Smooth muscle cell (in vitro differentiated cells): ENCODE measurements around the gene ERF. TPM values are rescaled to one million over a fixed set of nuclear protein-coding genes. Genes with fewer than 3 reads are reported as not detected.

Source experiments
- DNase-seq: peaks from one replicate; lab custom pipeline; 2025; ENCODE audit not compliant: unreplicated experiment; lab: John Stamatoyannopoulos, UW
- H2AFZ ChIP-seq: fragments of 200-600 bp; sonication (generic); 2 replicates; pipeline ENCODE4 v1.6.0; 2016; ENCODE audit warnings: antibody characterized with exemption, low read depth, mild to moderate bottlenecking
- H3F3A ChIP-seq: fragments of 200-600 bp; sonication (generic); 2 replicates; pipeline ENCODE4 v1.6.0; 2017; ENCODE audit warnings: antibody characterized with exemption, low read depth
- H3K27ac ChIP-seq: fragments of 200-600 bp; sonication (generic); 2 replicates; pipeline ENCODE4 v1.5.1; 2016; ENCODE audit warnings: low read depth, mild to moderate bottlenecking
- H3K27me3 ChIP-seq: fragments of 200-600 bp; sonication (generic); 2 replicates; pipeline ENCODE4 v1.6.1; 2016; ENCODE audit warnings: low read depth, mild to moderate bottlenecking
- H3K36me3 ChIP-seq: fragments of 200-600 bp; sonication (generic); 2 replicates; pipeline ENCODE4 v1.5.1; 2016; ENCODE audit warnings: low read depth
- H3K4me1 ChIP-seq: fragments of 200-600 bp; sonication (generic); 2 replicates; pipeline ENCODE4 v1.5.1; 2016; ENCODE audit warnings: low read depth
- H3K4me2 ChIP-seq: fragments of 200-600 bp; sonication (generic); 2 replicates; pipeline ENCODE4 v1.6.0; 2016; ENCODE audit warnings: mild to moderate bottlenecking
- H3K4me3 ChIP-seq: fragments of 200-600 bp; sonication (generic); 2 replicates; pipeline ENCODE4 v1.5.1; 2016; ENCODE audit warnings: mild to moderate bottlenecking
- H3K79me2 ChIP-seq: fragments of 200-600 bp; sonication (generic); 2 replicates; pipeline ENCODE4 v1.6.0; 2016; ENCODE audit warnings: low read depth, mild to moderate bottlenecking
- H3K9ac ChIP-seq: fragments of 200-600 bp; sonication (generic); 2 replicates; pipeline ENCODE4 v1.6.0; 2016; ENCODE audit warnings: low read depth
- H3K9me3 ChIP-seq: fragments of 200-600 bp; sonication (generic); replicated peaks from 2 replicates; pipeline ENCODE4 v1.5.1; 2016; ENCODE audit warnings: low read depth
- H4K20me1 ChIP-seq: fragments of 200-600 bp; sonication (generic); 2 replicates; pipeline ENCODE4 v1.6.0; 2016; ENCODE audit warnings: low read depth
- WGBS: methylation state at CpG from one replicate; pipeline ENCODE4 v1.1.7; 2016; ENCODE audit warnings: low lambda C conversion rate; 5-methylcytosine and 5-hydroxymethylcytosine counted together
- polyA plus RNA-seq: library from polyadenylated mRNA; unstranded; fragments of >200 nt; fragmentation: Nextera tagmentation; extraction: Ambion mirVana; gene quantifications from 2 replicates; pipeline ENCODE4 v1.2.1, GENCODE V29; 2016
- total RNA-seq: library from RNA; depleted of rRNA; stranded (reverse); fragments of >200 nt; gene quantifications from 2 replicates; pipeline ENCODE4 v1.2.3, GENCODE V29; 2014
- TF ChIP-seq, protein P1 (sequence below): fragments of 200-600 bp; sonication (generic); IDR thresholded peaks from 2 replicates; pipeline ENCODE4 v1.5.1; 2017; ENCODE audit warnings: borderline replicate concordance, mild to moderate bottlenecking, antibody characterized with exemption; ENCODE audit not compliant: insufficient read depth, poor library complexity, severe bottlenecking

ERF gene
- total and polyA plus RNA-seq, 2 experiments from 2014 or later, result 14.9 to 20.5 TPM

DNA sequence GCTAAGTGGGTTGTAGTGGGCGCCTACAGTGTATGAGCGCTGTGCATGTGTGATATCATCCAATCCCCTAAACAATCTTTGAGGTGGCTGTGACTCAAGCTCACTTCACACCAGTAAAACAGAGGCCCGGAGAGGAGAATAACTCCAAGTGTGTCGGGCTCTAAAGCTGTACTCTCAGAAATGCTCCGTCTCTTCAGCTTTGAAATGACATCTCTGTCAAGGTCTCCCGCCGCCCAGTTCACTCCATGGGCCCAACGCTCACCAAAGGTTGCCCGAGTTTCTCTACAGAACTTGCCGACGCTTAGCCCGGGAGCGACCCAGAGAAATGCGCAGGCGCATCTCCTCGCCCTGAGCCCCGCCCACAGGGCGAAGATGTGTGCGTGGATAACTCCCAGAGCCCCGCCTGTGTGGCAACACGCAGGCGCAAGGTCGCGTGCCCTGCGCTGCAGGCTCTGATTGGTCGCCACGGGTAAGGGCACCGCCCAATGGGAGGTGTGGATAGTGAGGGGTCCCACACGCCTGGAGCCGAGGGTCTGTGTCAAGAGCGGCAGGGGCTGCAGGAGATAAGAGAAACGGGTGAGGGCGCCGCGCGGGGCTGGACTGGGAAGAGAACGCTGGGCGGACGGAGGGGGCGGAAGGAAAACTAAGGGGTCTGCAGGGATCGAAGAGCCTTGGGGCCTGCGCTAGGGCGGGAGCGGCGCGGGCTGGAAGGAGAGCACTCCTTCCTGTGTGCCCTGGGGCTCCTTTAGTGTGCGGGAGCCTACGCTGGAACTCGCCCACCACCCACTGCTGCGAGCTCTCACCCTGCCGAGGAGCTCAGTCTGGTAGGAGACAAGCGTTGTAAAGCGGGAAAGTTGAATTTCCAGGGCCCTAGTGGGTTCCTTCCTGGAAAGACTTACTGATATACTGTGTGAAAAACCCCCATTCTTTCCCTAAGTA is 34.8 kb downstream of the ERF start, which contains the start of gene ZNF526:
ZNF526 (plus strand) TSS at position 501 of the 939 bp plus-strand sequence. CDS start 4,092 bp downstream, outside the sequence.
- Histone ChIP-seq H3K9ac (peak within 1 kb of the TSS; percentile 81), H3F3A (peaks cover 25% of the 10 kb centered on the region), H3K27ac (peak within 1 kb of the TSS; percentile 99), H3K4me3 (peak within 1 kb of the TSS; percentile 72), H3K9me3 (no peaks in the 10 kb centered on the region), H3K27me3 (no peaks in the 10 kb centered on the region), H3K36me3 (no peaks in the 10 kb centered on the region), H3K4me2 (peak within 1 kb of the TSS; percentile 99), H4K20me1 (peaks cover 51% of the 10 kb centered on the region), H2AFZ (peak within 1 kb of the TSS; percentile 79), H3K79me2 (peaks cover 52% of the 10 kb centered on the region), H3K4me1 (peaks cover 27% of the 10 kb centered on the region)
- TF ChIP-seq, protein P1, sequence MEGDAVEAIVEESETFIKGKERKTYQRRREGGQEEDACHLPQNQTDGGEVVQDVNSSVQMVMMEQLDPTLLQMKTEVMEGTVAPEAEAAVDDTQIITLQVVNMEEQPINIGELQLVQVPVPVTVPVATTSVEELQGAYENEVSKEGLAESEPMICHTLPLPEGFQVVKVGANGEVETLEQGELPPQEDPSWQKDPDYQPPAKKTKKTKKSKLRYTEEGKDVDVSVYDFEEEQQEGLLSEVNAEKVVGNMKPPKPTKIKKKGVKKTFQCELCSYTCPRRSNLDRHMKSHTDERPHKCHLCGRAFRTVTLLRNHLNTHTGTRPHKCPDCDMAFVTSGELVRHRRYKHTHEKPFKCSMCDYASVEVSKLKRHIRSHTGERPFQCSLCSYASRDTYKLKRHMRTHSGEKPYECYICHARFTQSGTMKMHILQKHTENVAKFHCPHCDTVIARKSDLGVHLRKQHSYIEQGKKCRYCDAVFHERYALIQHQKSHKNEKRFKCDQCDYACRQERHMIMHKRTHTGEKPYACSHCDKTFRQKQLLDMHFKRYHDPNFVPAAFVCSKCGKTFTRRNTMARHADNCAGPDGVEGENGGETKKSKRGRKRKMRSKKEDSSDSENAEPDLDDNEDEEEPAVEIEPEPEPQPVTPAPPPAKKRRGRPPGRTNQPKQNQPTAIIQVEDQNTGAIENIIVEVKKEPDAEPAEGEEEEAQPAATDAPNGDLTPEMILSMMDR, result no peak
- peak; percentile 89 for DNase-seq
- WGBS, result 1% methylated on average over 49 of the region's 53 CpGs

DNA sequence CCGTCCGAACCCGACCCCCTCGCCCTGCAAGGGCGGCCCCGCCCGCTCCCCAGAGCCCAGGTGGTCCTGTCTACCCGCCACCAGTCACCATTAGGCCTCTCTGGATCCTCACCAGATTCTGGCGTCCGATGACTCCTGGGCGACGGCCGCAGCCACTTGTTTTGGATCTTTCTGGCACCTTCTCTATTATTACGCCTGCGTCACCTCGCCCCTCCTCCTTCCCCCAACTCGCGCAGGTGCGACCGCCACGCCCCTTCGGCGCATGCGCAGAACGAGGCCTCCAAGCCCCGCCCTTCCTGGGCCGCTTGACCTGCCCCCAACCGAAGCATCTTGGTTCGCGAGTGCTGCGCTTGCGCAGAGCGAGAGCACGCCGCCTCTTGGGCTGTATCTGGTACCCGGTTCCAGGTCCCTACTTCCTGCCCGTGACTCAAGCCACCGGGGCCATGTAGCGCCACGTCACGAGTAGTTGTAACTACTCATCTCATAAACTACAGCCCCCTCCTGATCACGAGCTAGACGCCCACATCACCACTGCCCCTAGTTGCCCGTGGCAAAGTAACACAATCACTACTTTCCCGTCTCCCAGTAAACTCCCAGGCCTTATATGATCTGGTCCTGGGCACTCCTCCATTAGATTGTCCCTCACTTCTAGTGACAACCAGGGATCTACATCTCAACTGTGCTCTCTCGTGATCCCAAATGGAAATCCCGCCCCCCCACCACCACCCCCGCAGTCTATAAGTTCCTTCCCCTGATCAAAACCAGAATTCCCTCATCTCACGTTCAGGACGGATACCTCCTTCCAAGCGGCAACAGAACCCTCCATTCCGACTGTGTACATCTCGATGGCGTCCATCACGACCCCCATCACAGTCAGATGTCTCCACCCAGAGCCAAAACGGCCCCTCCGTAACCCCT is 37.1 kb downstream of the ERF start, which contains the start of gene DEDD2:
DEDD2 (minus strand) TSS at position 158 of the 918 bp plus-strand sequence. CDS start 670 bp downstream, outside the sequence.
- H3K9ac ChIP-seq, result peak within 1 kb of the TSS; percentile 88
- peak within 1 kb of the TSS; percentile 82 for H3K4me3 ChIP-seq
- H3K36me3 ChIP-seq, result no peaks in the 10 kb centered on the region
- H3K27ac ChIP-seq, result peak within 1 kb of the TSS; percentile 99
- H2AFZ ChIP-seq, result peak within 1 kb of the TSS; percentile 85
- TF ChIP-seq, protein P1, result no peak
- peaks cover 62% of the 10 kb centered on the region for H3K79me2 ChIP-seq
- DNase-seq, result peak; percentile 95
- H4K20me1 ChIP-seq, result peaks cover 51% of the 10 kb centered on the region
- no peaks in the 10 kb centered on the region for H3K27me3 ChIP-seq
- peak within 1 kb of the TSS; percentile 92 for H3K4me2 ChIP-seq
- peaks cover 27% of the 10 kb centered on the region for H3K4me1 ChIP-seq
- peaks cover 25% of the 10 kb centered on the region for H3F3A ChIP-seq
- 21% methylated on average over 49 of the region's 57 CpGs for WGBS
- no peaks in the 10 kb centered on the region for H3K9me3 ChIP-seq

DNA sequence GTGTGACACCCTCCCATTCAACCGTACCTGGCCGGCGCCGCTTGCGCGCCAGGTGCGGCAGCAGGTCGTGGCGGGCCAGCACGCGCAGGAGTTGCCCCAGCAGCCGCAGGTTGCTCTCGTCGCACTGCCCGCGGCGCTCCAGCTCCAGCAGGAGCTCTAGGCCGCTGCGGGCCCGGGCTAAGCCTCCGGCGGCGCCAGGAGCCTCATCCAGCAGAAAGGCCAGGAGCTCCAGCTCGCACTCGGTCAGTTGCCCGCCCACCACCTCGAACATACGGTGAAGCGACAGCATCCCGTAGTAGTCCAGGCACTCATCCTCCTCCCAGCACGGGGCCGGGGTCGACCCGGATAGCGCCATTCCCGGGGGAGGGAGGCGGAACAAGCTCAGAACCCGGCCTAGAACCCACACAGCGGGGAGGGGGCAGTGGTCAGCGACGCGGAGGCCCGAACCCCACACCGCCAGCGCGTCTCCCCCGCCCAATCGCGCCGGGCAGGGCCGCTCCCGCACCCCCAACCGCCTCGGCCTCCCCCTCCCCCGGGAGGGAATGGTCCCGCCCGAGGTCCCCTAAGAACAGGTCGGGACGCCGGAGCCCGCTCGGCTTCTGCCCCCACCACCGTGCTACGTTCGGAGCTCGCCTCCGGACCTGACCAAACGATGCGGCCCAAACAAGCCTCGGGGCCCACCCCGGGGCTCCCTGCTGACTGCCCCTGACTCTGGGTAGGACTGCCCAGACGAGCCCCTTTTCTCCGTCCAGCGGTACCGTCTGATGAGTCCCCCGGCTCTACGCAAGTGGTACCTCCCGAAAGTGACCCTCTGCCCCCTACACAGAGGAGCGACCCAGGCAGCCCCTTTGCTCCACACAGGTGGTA is 38.0 kb downstream of the ERF start:
- Histone ChIP-seq H4K20me1 (peaks cover 50% of the 10 kb centered on the region), H3K4me1 (peaks cover 27% of the 10 kb centered on the region), H3K9me3 (no peaks in the 10 kb centered on the region), H3K27me3 (no peaks in the 10 kb centered on the region), H3K36me3 (no peaks in the 10 kb centered on the region), H2AFZ (peak overlapping the region; percentile 85), H3K4me2 (peak overlapping the region; percentile 92), H3K9ac (peak overlapping the region; percentile 65), H3F3A (peaks cover 25% of the 10 kb centered on the region), H3K4me3 (peak overlapping the region; percentile 82), H3K79me2 (peaks cover 62% of the 10 kb centered on the region), H3K27ac (peak overlapping the region; percentile 48)
- 3% methylated on average over 47 of the region's 79 CpGs for WGBS
- TF ChIP-seq, protein P1, result no peak
- peak; percentile 63 for DNase-seq
